GM18526 (cell line): ENCODE measurements around the gene SLC2A9.

ENCODE experiments used
- POLR2A ChIP-seq: IDR thresholded peaks from 3 replicates; pipeline ENCODE4 v1.6.1; 2011; ENCODE audit not compliant: insufficient read length; ENCODE audit errors: extremely low read depth

Gene SLC2A9

DNA sequence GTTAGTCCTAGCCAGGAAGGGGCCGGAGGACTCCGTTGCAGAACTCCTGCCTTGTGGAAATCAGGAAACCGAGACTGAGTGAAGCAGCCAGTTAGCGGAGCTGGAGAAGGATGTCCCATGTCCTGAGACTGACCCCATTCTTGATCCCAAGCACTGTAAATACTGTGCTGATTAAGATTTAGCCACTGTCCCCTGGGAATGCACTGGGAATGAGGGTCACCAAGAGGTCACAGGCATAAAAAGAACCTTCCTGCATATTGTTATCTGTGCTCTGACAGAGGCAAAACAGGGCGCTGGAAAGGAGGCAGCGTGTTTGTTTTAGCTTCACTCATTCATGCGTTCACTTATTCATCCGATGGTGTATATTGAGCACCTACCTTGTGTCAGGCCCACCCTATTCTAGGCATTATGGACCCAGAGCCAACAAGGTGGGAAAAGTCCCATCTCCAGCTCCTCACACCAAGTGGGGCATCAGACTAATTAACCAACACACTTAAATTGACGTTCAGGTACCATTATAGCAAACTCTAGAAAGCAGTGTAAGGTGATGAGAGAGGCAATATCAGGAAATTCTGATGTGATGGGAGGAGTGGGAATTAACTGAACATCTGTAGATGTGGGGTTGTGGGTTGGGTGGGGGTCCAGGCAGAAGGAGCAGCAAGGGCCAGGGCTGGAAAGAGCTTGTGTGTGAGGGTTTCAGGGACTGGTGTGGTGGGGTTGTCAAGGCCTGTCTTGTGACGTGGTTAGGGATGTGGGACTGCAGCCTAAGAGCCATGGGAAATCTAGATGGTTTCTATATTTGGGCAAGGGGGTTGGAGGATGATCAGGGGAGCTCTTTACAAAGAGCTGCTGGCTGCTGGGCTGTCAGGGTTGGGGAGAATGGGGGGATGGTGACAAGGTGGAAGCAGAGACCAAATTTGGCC is 10.6 kb upstream of the SLC2A9 start:
- no peak for TF ChIP-seq POLR2A

DNA sequence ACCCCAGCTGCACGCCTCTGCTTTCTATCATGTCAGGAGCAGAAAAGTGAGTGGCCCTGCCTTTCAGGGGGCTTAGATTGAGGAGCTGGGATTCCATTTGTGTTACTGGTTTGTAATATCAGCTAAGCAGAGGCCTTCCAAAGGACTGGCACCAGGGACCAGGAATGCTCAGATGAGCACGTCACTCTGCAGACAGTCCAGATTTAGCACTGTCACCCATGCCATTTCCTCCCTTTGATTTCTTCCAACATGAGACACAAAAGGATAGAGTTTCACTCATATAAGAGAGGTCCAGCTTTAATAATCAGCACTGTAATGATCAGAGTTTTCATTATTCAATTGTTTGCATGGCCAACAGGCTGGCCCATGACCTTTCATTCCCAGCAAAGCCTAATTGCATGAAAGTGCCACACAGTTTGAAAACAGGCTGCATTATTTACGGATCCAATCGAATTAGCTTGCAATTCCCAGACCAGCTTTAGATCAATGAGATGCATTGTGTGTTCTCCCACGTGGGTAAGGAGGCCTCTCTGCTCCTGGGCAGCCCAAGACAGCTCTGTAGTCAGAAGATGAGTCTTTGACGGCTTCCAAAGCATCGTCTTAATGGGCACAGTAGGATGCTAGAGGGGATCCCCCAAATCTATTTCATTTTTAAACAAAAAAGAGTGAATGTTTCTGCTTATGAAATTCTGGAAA is 9.8 kb upstream of the SLC2A9 start:
- no peak for TF ChIP-seq POLR2A

DNA sequence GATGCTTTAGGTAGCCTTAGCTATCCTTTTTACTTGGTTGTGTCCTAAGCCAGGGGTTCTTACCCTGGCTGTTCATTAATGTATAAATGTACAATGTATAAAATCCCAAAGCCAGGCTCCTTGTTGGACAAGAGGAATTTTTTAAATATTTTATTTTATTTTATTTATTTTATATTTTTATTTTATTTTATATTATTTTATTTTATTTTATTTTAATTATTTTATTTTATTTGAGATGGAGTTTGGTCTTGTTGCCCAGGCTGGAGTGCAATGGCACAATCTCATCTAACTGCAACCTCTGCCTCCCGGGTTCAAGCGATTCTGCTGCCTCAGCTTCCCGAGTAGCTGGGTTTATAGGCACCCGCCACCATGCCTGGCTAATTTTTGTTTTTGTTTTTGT is 8.1 kb upstream of the SLC2A9 start:
- TF ChIP-seq POLR2A: no peak

DNA sequence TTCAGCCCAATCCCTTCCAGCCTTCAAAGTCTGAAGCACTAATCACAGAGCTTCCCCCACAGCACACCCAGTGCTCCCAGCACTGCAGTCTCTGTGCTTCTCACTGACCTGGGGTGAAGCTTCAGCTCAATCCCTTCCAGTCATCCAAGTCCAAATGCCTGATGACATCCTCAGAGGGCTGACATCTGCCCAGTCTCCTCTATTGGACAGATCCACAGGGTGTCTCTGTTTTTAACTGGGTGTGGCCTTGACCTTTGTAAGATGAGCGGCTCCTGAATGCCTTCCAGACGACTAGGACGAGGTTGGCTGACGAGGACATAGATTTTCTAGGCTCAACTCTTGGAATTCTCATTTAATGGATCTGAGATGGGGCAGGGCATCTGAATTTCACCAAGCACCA is 7.6 kb upstream of the SLC2A9 start:
- no peak for TF ChIP-seq POLR2A

DNA sequence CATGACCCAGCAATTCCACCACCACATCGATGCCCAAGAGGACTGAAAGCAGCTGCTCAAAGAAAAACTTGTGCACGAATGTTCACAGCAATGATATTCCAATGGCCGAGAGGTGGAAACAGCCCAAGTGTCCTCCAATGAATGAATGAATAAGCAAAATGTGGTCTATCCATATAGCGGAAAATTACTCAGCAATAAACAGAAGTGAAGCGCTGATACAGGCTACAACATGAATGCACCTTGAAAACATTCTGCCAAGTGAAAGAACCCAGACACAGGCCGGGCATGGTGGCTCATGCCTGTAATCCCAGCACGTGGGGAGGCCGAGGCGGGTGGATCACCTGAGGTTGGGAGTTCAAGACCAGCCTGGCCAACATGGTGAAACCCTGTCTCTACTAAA is 5.2 kb upstream of the SLC2A9 start:
- no peak for TF ChIP-seq POLR2A

DNA sequence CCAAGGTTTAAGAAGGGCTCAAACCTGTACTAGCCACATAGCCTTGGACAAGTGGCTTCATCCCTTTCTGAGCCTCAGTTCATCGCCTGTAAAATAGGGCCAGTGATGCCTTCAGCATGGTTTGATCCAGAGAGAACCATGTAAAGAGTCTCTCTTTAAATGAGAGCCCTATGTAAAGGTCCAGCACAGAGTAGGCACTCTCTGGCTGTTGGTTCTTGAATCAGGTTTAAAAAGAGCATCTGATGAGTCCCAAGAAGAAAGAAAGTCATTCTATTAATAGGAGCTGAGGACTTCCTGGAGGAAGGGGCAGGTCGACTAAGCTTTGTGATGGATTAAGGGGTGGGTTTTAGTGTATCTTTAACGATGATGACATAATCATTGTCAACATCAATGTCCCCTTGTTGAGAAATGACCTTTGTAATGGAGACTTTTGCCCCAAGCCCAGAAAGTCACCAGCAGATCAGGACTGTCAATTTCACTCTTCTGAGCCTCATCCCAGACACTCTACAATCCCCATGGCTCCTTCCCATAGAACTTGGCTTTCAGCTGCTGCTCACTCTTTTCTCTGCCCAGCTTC is 4.0 kb upstream of the SLC2A9 start:
- TF ChIP-seq POLR2A: no peak

DNA sequence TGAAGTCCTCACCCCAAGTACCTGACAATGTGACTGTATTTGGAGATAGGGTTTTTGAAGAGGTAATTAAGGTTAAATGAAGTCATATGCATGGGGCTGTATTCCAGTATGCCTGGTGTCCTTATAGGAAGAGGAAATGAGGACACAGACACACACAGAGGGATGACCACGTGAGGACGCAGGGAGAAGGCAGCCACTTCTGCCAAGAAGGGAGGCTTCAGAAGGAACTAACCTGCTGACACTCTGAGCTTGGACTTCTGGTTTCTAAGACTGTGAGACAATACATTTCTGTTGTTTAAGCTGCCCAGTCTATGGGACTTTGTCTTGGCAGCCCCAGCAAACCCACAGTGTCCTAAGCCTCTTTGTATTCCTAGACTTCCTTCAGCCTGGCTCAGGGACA is 3.0 kb upstream of the SLC2A9 start:
- TF ChIP-seq POLR2A: no peak

DNA sequence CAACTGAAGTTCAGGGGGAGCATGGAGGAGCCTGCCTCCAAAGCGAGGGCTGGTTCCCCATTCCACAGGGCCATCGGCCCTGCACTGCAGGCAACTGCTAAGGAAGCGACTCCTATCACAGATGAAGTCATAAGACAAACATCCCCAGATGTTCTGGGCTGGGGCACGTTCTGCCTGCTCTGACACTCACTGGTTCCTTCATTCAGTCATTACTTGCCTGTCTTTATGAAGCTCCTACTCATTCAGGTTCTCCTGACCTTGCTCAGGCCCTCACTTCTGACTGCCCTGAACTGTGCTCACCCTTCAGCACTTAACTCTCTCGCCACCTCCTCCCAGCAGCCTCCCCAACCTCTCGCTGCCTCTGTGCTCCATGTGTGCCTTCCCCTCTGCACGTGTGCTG is 2.5 kb upstream of the SLC2A9 start:
- TF ChIP-seq POLR2A: no peak

DNA sequence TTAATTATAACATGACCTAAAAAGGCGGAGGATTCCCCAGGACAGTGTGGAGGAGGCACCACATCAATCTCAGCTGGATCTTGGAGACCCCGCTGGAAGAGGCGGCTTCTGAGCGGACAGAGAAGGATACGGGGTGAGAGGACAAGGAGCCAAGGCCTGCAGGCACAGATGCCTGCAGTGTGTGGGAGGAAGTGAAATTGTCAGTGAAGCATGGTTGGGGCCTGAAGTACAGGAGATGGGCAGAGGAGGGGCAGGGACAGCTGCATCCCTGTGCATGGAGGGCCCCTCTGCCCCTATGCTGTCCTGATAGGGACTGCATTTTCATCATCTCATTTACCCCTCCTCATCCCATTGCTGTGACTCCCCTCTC is 1.7 kb upstream of the SLC2A9 start:
- no peak for TF ChIP-seq POLR2A

DNA sequence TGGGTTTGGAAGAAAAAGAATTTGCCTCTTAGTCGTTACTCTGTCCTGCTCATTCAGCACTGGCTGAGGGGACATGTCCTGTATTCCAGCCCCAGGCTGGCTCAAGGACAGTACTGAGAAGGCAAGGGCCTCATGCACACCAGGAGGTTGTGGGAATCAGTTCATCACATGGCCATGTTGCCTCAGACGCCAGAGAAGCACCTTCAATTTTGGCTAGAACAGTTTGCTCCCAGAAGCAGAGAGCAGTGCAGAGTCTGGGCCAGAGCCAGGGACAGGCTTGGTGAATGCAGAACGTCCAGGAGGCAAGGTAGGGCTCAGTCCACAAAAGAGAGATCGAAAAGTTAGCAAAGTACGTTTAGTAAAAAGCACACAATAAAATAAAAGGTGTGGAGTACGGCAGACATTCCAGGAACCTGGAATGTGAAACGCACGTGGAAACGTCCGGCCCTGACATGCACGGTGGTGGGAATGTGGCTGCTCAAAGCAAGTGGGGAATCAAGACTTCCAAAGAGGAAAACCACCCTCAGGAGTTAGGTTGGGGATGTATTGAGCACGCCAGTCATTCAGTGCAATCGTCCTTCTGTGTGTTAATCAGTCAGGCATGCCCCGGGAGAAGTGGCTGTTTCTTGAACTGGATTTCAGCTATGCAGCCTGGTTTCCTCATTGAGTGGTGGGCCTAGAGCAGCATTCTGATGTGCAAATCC is 1.2 kb upstream of the SLC2A9 start:
- no peak for TF ChIP-seq POLR2A

DNA sequence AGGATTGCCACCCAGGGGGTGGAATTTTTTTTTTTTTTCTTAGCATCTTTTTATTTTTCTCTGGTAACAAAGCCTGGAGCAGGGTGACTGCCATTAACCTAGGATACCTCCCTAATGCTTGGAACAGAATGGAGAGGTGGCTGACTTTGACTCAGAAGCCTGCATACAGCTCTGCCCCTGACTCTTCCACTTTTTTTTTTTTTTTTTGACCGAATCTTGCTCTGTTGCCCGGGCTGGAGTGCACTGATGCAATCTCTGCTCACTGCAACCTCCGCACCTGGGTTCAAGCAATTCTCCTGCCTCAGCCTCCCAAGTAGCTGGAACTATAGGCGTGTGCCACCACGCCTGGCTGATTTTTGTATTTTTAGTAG is 341 bp upstream of the SLC2A9 start:
- TF ChIP-seq POLR2A: no peak

DNA sequence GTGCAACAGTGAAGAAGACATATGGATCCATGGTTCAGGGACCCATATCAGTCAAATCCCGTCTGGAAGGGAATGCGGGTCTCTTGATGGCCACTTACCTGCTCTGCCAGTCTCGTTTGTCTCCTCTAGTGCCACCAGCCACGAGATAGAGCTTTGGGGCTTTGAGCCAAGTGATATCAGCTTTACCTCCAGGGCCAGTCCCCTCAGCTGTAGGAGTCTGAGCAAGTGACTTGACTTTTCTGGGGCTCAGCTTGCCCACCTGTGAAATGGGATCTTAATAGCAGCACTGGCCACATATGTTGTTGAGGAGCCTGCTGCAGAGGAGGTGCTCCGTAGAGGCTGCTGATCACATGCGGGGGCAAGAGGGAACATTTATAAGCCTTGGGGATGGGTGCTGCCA is 1.2 kb downstream of the SLC2A9 start:
- no peak for TF ChIP-seq POLR2A

DNA sequence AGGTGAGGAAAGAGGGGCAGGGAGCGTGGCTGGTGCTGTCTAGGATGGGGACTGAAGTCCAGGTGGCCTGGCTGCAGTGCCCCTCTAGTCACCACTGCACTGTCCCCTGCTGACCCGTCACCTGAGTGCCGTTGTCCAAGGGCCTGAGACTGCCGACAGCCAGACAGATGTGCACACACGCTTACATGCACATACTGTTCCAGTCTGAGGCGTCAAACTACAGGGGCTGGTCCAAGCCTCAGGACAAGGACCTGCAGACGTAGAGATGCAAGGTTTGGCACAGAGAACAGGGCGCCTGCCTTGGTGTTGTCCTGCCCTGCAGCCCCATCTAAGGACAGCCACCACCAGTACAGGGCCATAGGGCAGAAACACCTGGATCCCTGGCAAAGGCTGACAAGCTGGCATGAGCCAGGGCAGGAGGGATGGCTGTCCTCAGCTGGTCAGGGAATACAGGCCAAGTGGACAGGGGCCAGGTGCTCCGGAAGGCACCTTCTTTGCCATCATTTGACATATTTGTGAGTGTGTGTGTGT is 1.7 kb downstream of the SLC2A9 start:
- TF ChIP-seq POLR2A: no peak

DNA sequence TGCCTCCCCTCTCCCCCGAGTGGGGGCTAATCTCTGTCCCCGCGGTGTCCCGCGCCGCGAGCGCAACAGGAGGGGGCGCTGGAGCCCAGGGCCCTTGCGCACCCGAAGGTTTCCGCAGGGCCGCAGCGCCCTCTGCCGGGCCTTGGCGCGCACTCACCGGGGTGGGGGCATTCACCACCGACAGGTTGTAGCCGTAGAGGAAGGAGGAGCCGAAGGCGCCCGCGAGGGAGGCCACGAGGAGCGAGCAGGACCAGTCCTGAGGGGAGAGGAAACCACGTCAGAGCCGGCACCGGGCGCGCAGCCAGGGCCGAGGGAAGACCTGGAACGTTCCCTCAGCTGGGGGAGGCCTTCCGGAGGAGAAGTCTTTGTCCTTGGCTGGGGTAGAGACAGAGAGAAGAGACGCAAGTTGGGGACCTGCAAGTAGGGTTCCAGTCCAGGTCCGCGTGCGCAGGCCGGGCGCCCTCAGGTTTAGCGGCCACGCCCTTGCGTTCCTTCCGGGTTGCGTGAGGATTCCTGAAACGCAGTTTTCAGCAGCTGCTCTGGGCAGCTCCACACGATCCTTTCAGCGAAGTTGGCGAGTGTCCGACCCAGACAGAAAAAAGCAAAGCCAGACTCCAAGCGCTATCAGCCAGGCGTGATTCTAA is 2.4 kb downstream of the SLC2A9 start:
- peak; percentile 49 for TF ChIP-seq POLR2A
